ENCODE data around the gene MLST8. TPM values are rescaled to one million over a fixed set of nuclear protein-coding genes. Genes with fewer than 3 reads are reported as not detected.

The MLST8 gene
- total and polyA plus RNA-seq, 7 donors = 18.8 to 60.5 (median 35.0) TPM

GRCh38 chr16:2236337-2237101 is 31.3 kb downstream of the MLST8 start, which contains the start of gene DNASE1L2:
Gene DNASE1L2, plus strand, starts transcription at chr16:2236444. Its CDS starts 373 bp downstream, at chr16:2236817.
- peaks cover 0 to 13% (median 4%) of the 10 kb centered on the region in 3 donors for H3K27me3 ChIP-seq (ENCODE audit: insufficient read depth in 3 of 3, low read length in 2 of 3)
- H3K4me3 ChIP-seq = peak within 1 kb of the TSS; percentile 38
- no peak for DNase-seq
- peak in 3 of 4 donors; percentile 23 to 27 (median 25) for ATAC-seq
- H3K4me1 ChIP-seq = peaks cover 9% of the 10 kb centered on the region
- H3K36me3 ChIP-seq (ENCODE audit: insufficient read depth in 1 of 2, low read depth in 1 of 2) = peaks cover 3 to 67% of the 10 kb centered on the region in 2 donors
- TF ChIP-seq CTCF (IDR thresholded peaks at IDR 0.05) = no peak
- intact Hi-C loops (cut with DNase I) = no loop called here
- H3K27ac ChIP-seq = no peak within 1 kb of the TSS
- 5 to 9% (median 8%) methylated on average over 41 to 64 of the region's 64 CpGs for WGBS, 3 donors
- no peaks in the 10 kb centered on the region for H3K9me3 ChIP-seq

GRCh38 chr16:2237102-2237482 is 31.8 kb downstream of the MLST8 start:
- TF ChIP-seq CTCF (IDR thresholded peaks at IDR 0.05) = no peak
- Histone ChIP-seq H3K4me3 (peak overlapping the region; percentile 38), H3K27ac (no peak overlapping the region), H3K36me3 (ENCODE audit: insufficient read depth in 1 of 2, low read depth in 1 of 2) (peaks cover 3 to 66% of the 10 kb centered on the region in 2 donors), H3K27me3 (ENCODE audit: insufficient read depth in 3 of 3, low read length in 2 of 3) (peaks cover 0 to 13% (median 4%) of the 10 kb centered on the region in 3 donors), H3K4me1 (peaks cover 9% of the 10 kb centered on the region), H3K9me3 (no peaks in the 10 kb centered on the region)
- ATAC-seq = peak in 1 of 4 donors; percentile 1
- WGBS, 3 donors = 6 to 10% (median 7%) methylated on average over 30 to 40 of the region's 40 CpGs
- intact Hi-C loops (cut with DNase I) = no loop called here
- no peak for DNase-seq

- no peak for TF ChIP-seq CTCF (IDR thresholded peaks at IDR 0.05)
- Histone ChIP-seq H3K4me3 (no peak overlapping the region), H3K27me3 (ENCODE audit: insufficient read depth in 3 of 3, low read length in 2 of 3) (peaks cover 0 to 13% (median 4%) of the 10 kb centered on the region in 3 donors), H3K9me3 (no peaks in the 10 kb centered on the region), H3K27ac (no peak overlapping the region), H3K36me3 (ENCODE audit: insufficient read depth in 1 of 2, low read depth in 1 of 2) (peaks cover 5 to 66% of the 10 kb centered on the region in 2 donors), H3K4me1 (peaks cover 9% of the 10 kb centered on the region)
- WGBS, 3 donors = 15 to 22% (median 19%) methylated on average over 48 to 65 of the region's 65 CpGs
- DNase-seq = no peak
- intact Hi-C loops (cut with DNase I) = no loop called here
- peak in 3 of 4 donors; percentile 16 to 36 (median 21) for ATAC-seq
Observed at GRCh38 chr16:2237493-2238149, 32.4 kb downstream of the MLST8 start.

GRCh38 chr16:2238150-2238837 is 33.0 kb downstream of the MLST8 start:
- Histone ChIP-seq H3K4me1 (peaks cover 9% of the 10 kb centered on the region), H3K9me3 (no peaks in the 10 kb centered on the region), H3K4me3 (no peak overlapping the region), H3K36me3 (ENCODE audit: insufficient read depth in 1 of 2, low read depth in 1 of 2) (peaks cover 9 to 66% of the 10 kb centered on the region in 2 donors), H3K27ac (no peak overlapping the region), H3K27me3 (ENCODE audit: insufficient read depth in 3 of 3, low read length in 2 of 3) (peaks cover 0 to 13% (median 4%) of the 10 kb centered on the region in 3 donors)
- WGBS, 3 donors = 52 to 65% (median 52%) methylated on average over 16 to 18 of the region's 18 CpGs
- ATAC-seq (peak in 3 of 4 donors; percentile 16 to 33 (median 31)), DNase-seq (peak in 1 of 2 donors; percentile 49)
- TF ChIP-seq CTCF (IDR thresholded peaks at IDR 0.05) = no peak
- intact Hi-C loops (cut with DNase I) = no loop called here
